Esophagus squamous epithelium (tissue), 5 donors: ENCODE results near the gene NPNT. TPM values are rescaled to one million over a fixed set of nuclear protein-coding genes. Genes with fewer than 3 reads are reported as not detected.

Experiments
- DNase-seq: peaks from one replicate; lab custom pipeline; 2025; lab: John Stamatoyannopoulos, UW
- H3K27ac ChIP-seq, 4 donors: fragments of 200-600 bp; sonication (generic); one replicate each; pipeline ENCODE4 v1.5.1; 2016 to 2019; ENCODE audit warnings: mild to moderate bottlenecking in 1 of 4
- H3K27me3 ChIP-seq, 4 donors: fragments of 200-600 bp; sonication (generic); 1 replicate in 3 of 4; 2 replicates in 1 of 4; pipeline versions ENCODE4 v1.5.1 to v1.6.0; 2017 to 2021; ENCODE audit warnings: antibody characterized with exemption in 1 of 4
- H3K36me3 ChIP-seq, 3 donors: fragments of 200-600 bp; sonication (generic); one replicate each; pipeline ENCODE4 v1.5.1; 2016 to 2019
- H3K4me1 ChIP-seq, 3 donors: fragments of 200-600 bp; sonication (generic); one replicate each; pipeline ENCODE4 v1.5.1; 2017 to 2019
- H3K4me3 ChIP-seq, 4 donors: fragments of 200-600 bp; sonication (generic); 1 replicate in 3 of 4; 2 replicates in 1 of 4; pipeline ENCODE4 v1.5.1; 2016 to 2019; ENCODE audit warnings: mild to moderate bottlenecking in 2 of 4, moderate library complexity in 1 of 4
- H3K9me3 ChIP-seq, 3 donors: fragments of 200-600 bp; sonication (generic); one replicate each; pipeline ENCODE4 v1.5.1; 2016 to 2019
- POLR2A ChIP-seq, 4 donors: fragments of 450-650 bp; IDR thresholded peaks; one replicate each; pipeline ENCODE4 v1.6.1; 2017; ENCODE audit warnings: antibody characterized with exemption in 4 of 4, mild to moderate bottlenecking in 4 of 4, moderate library complexity in 3 of 4
- WGBS, 2 donors: methylation state at CpG; one replicate each; pipeline ENCODE4 v1.1.5; 2018; 5-methylcytosine and 5-hydroxymethylcytosine counted together
- intact Hi-C: fragments of 100-400 bp; cut with DNase I; formaldehyde crosslinking; loops from one replicate; pipeline ENCODE4 v1.15.0; 2022
- total RNA-seq, 4 donors: library from RNA; depleted of rRNA; stranded (reverse); fragments of >200 nt; gene quantifications; one replicate each; pipeline ENCODE4 v1.1.0, GENCODE V29; 2016
- TF ChIP-seq, protein P1 (sequence below), 6 experiments: fragments of 450-650 bp in 4 of 6; fragments of 200-600 bp in 2 of 6; sonication (generic) in 2 of 6; IDR thresholded peaks; one replicate each; pipeline ENCODE4 v1.5.1; 2016 to 2019; ENCODE audit warnings: antibody characterized with exemption in 6 of 6, mild to moderate bottlenecking in 4 of 6, moderate library complexity in 4 of 6
- donor health status: DM: yes; HTN: yes; CAD: no.

Gene NPNT
- total RNA-seq, 4 donors from 2014 or later = 7.5 to 17.2 (median 15.7) TPM

DNA sequence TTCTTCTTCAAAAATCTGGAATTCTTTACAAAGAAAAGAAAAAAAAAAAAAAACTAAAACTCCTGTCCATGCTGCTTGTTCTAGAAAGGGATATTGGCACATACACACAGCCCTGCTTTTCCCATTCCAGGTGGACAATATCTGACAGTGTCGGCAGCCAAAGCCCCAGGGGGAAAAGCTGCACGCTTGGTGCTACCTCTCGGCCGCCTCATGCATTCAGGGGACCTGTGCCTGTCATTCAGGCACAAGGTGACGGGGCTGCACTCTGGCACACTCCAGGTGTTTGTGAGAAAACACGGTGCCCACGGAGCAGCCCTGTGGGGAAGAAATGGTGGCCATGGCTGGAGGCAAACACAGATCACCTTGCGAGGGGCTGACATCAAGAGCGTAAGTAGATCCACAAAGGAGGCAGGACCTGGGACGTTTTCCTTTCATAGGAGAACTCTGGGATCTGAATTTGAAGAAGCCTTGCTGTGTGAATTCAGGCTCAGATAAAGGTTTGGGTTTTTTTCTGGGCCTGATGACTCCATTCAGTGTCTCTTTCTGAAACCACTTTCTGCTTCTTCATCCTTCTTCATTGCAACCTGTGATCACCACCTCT lies 71.9 kb downstream of the NPNT start:
- H3K36me3 ChIP-seq = peaks cover 0 to 4% (median 0%) of the 10 kb centered on the region in 3 donors
- no peak overlapping the region for H3K4me3 ChIP-seq
- H3K27ac ChIP-seq = no peak overlapping the region
- DNase-seq = no peak
- H3K4me1 ChIP-seq = peaks cover 0 to 42% (median 0%) of the 10 kb centered on the region in 3 donors
- 61 to 79% methylated on average over 8 to 10 of the region's 10 CpGs for WGBS, 2 donors
- intact Hi-C loops = no loop called here
- no peaks in the 10 kb centered on the region for H3K9me3 ChIP-seq
- no peak for TF ChIP-seq POLR2A (IDR thresholded peaks at IDR 0.05)
- TF ChIP-seq, protein P1, sequence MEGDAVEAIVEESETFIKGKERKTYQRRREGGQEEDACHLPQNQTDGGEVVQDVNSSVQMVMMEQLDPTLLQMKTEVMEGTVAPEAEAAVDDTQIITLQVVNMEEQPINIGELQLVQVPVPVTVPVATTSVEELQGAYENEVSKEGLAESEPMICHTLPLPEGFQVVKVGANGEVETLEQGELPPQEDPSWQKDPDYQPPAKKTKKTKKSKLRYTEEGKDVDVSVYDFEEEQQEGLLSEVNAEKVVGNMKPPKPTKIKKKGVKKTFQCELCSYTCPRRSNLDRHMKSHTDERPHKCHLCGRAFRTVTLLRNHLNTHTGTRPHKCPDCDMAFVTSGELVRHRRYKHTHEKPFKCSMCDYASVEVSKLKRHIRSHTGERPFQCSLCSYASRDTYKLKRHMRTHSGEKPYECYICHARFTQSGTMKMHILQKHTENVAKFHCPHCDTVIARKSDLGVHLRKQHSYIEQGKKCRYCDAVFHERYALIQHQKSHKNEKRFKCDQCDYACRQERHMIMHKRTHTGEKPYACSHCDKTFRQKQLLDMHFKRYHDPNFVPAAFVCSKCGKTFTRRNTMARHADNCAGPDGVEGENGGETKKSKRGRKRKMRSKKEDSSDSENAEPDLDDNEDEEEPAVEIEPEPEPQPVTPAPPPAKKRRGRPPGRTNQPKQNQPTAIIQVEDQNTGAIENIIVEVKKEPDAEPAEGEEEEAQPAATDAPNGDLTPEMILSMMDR (IDR thresholded peaks at IDR 0.05) = no peak
- no peaks in the 10 kb centered on the region for H3K27me3 ChIP-seq

DNA sequence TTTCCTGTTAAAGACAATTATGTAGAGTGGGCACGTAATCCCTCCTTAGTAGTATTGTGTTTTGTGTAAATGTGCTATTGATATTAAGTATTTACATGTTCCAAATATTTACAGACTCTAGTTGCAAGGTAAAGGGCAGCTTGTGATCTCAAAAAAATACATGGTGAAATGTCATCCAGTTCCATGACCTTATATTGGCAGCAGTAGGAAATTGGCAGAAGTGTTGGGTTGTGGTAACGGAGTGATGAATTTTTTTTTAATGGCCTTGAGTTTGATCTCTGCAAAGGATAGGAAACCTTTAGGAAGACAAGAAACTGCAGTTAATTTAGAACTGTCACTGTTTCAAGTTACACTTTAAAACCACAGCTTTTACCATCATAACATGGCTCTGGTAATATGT lies 74.3 kb downstream of the NPNT start:
- no peak overlapping the region for H3K4me3 ChIP-seq
- H3K27ac ChIP-seq = no peak overlapping the region
- H3K27me3 ChIP-seq = no peaks in the 10 kb centered on the region
- peaks cover 0 to 26% (median 0%) of the 10 kb centered on the region in 3 donors for H3K4me1 ChIP-seq
- no peak for DNase-seq
- H3K9me3 ChIP-seq = no peaks in the 10 kb centered on the region
- intact Hi-C loops = no loop called here
- WGBS, 2 donors = 77 to 78% methylated on average over 2 of the region's 2 CpGs
- TF ChIP-seq POLR2A (IDR thresholded peaks at IDR 0.05) = no peak
- TF ChIP-seq, protein P1 (IDR thresholded peaks at IDR 0.05) = no peak
- H3K36me3 ChIP-seq = peaks cover 0 to 4% (median 0%) of the 10 kb centered on the region in 3 donors

DNA sequence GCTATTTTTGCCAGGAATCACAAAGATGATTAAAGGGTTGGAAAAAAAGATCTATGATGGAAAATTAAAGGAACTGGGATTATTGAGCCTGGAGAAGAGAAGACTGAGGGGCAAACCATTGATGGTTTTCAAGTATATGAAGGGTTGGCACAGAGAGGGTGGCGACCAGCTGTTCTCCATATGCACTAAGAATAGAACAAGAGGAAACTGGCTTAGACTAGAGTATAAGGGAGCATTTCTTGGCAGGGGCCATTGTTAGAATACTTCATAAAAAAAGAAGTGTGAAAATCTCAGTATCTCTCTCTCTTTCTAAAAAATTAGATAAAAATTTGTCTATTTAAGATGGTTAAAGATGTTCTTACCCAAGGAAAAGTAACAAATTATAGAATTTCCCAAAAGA lies 75.1 kb downstream of the NPNT start:
- Histone ChIP-seq H3K9me3 (no peaks in the 10 kb centered on the region), H3K4me3 (no peak overlapping the region), H3K27me3 (no peaks in the 10 kb centered on the region), H3K36me3 (peaks cover 0 to 4% (median 0%) of the 10 kb centered on the region in 3 donors), H3K27ac (no peak overlapping the region), H3K4me1 (peaks cover 0 to 20% (median 0%) of the 10 kb centered on the region in 3 donors)
- TF ChIP-seq, protein P1 (IDR thresholded peaks at IDR 0.05) = no peak
- no peak for TF ChIP-seq POLR2A (IDR thresholded peaks at IDR 0.05)
- DNase-seq = no peak
- intact Hi-C loops = no loop called here
- WGBS, 2 donors = 79 to 93% methylated on average over 1 of the region's 1 CpG

DNA sequence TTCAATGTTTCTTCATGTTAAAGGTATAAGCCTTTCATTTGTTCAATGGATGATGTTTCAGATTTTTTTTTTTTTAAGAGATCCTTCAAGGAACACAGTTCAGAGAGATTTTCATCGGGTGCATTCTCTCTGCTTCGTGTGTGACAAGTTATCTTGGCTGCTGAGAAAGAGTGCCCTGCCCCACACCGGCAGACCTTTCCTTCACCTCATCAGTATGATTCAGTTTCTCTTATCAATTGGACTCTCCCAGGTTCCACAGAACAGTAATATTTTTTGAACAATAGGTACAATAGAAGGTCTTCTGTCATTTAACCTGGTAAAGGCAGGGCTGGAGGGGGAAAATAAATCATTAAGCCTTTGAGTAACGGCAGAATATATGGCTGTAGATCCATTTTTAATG lies 75.8 kb downstream of the NPNT start:
- Histone ChIP-seq H3K27ac (no peak overlapping the region), H3K9me3 (no peaks in the 10 kb centered on the region), H3K4me3 (no peak overlapping the region), H3K27me3 (no peaks in the 10 kb centered on the region), H3K36me3 (peaks cover 0 to 4% (median 0%) of the 10 kb centered on the region in 3 donors), H3K4me1 (peaks cover 0 to 13% (median 0%) of the 10 kb centered on the region in 3 donors)
- no peak for DNase-seq
- TF ChIP-seq, protein P1 (IDR thresholded peaks at IDR 0.05) = no peak
- TF ChIP-seq POLR2A (IDR thresholded peaks at IDR 0.05) = no peak
- 77% methylated on average over 4 of the region's 4 CpGs for WGBS, 2 donors
- intact Hi-C loops = no loop called here

DNA sequence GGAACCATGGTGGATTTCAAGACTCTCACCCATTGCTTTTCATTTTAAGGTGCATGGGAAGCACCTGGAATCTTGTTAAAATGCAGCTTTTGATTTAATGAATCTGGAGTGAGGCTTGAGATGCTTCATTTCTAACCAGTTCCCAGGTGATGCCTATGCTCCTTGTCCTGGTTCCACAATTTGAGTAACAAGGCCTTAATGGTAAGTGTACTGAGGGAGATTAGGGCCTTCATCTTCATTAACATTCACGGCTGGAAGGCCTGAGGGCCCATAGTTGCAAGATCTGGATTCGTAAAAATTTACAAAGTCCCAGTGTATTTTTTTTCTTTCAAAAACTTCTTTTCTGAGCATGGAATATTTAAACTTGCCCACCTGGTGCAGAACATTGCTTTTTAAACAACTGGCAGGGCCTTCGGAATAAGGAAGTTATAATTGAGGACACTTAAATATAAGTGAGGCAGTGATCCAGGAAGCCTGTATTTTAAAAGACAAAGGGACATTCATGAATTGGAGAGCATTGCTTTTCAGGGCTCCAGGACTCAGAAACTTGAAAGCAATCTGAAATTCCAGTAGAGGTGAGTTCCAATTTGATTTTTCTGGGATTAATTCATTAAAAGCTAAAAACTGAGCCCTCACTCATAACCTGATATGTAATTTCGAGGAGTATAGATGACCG lies 77.8 kb downstream of the NPNT start:
- H3K27me3 ChIP-seq = no peaks in the 10 kb centered on the region
- 83 to 88% methylated on average over 5 of the region's 5 CpGs for WGBS, 2 donors
- intact Hi-C loops = no loop called here
- H3K4me1 ChIP-seq = no peaks in the 10 kb centered on the region
- no peak overlapping the region for H3K27ac ChIP-seq
- peaks cover 0 to 4% (median 0%) of the 10 kb centered on the region in 3 donors for H3K36me3 ChIP-seq
- H3K9me3 ChIP-seq = no peaks in the 10 kb centered on the region
- TF ChIP-seq, protein P1 (IDR thresholded peaks at IDR 0.05) = no peak
- TF ChIP-seq POLR2A (IDR thresholded peaks at IDR 0.05) = no peak
- DNase-seq = no peak
- H3K4me3 ChIP-seq = no peak overlapping the region
